NCI-H1105 (cell line): ENCODE results near the gene SAT1.

ENCODE experiments used
- DNase-seq: peaks from one replicate; lab custom pipeline; 2025; lab: John Stamatoyannopoulos, UW

The SAT1 gene

GRCh38 chrX:23776363-23776762, 6.6 kb upstream of the SAT1 start:
- no peak for DNase-seq

DNA sequence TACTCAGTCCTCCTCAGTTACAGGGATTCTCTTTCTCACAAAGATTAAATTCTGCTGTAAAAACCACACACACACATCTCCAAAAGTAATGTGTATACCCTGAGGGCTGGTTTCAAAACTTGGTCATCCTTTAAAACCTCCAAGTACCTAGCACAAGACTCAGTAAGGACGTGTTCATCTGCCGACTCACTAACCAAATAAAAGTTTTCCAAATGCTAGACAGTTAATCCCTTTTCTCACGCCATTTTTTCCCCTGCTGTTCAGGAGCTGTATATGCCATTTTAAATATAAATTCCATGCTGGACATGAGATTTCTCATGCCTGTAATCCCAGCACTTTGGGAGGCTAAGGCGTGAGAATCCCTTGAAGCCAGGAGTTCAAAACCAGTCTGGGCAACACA, 3.9 kb upstream of the SAT1 start:
- no peak for DNase-seq

- no peak for DNase-seq
Observed at GRCh38 chrX:23782455-23782854, 518 bp upstream of the SAT1 start.

GRCh38 chrX:23783589-23784469, 856 bp downstream of the SAT1 start:
- DNase-seq, result no peak

GRCh38 chrX:23784470-23785331, 1.7 kb downstream of the SAT1 start:
- no peak for DNase-seq

DNA sequence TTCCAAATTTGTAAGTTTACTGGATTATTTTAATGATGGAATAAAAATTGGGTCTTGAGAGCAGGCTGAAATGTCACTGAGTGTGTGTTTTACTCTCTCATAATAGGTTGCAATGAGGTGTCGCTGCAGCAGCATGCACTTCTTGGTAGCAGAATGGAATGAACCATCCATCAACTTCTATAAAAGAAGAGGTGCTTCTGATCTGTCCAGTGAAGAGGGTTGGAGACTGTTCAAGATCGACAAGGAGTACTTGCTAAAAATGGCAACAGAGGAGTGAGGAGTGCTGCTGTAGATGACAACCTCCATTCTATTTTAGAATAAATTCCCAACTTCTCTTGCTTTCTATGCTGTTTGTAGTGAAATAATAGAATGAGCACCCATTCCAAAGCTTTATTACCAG, 2.6 kb downstream of the SAT1 start:
- DNase-seq, result no peak

DNA sequence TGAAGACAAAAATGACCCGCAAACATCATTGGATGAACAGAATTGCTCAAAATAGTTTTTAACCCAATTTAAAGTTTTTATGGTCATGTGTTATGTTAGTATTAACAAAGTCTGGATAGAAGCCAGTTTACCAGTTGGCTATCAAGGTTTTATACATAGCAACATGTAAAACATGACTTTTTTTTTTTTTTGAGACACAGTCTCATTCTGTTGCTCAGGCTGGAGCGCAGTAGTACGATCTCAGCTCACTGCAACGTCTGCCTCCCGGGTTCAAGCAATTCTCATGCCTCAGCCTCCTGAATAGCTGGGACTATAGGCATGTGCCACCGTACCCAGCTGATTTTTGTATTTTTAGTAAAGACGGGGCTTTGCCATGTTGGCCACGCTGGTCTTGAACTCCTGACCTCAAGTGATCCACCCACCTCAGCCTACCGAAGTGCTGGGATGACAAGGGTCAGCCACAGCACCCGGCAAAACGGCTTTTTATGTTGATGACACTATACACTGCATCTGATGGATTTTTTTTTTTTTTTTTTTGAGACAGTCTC, 3.4 kb downstream of the SAT1 start:
- no peak for DNase-seq

DNA sequence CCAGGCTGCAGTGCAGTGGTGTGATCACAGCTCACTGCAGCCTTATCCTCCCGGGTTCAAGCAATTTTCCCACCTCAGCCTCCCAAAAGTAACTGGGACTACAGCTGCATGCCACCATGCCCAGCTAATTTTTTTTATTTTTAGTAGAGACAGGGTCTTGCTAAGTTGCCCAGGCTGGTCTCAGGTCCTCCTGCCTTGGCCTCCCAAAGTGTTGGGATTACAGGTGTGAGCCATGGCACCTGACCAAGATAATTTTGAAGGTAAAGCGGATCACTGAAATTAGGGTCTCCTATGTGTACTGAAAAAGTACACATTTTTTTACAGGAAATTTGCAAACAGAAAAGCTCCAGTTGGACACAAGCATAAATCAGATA, 4.8 kb downstream of the SAT1 start:
- DNase-seq, result no peak

DNA sequence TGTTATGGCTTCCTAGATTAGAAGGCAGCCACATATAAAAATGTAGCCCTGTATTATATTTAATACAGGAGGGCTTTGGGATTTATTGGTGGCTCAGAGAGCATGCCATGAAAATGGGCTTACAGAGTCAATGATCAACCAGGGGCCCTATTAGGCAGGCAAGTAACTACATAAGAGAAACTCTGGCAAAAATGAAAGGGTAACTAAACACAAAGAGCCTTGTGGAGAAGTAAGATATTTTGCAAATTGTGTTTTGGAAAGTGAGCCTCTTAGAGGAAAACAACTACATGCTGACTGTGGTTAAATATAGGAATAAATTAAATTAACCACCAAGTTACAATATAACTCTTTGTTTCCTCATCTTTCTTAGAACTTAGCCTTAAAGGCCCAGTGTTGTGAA, 5.5 kb downstream of the SAT1 start:
- no peak for DNase-seq

DNA sequence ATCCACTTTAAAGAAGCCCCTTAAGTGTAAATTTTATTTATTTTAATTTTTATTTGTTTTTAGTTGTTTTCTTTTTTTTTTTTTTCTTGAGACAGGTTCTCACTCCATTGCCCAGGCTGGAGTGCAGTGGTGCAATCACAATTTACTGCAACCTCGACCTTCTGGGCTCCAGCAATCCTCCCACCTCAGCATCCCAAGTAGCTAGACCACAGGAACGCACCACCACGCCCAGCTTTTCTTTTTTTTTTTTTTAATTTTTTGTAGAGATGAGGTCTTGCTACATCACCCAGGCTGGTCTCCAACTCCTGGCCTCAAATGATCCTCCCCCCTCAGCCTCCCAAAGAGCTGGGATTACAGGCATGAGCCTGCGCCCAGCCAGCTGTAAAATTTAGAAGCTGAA, 6.0 kb downstream of the SAT1 start:
- no peak for DNase-seq

GRCh38 chrX:23789386-23790154, 6.6 kb downstream of the SAT1 start:
- DNase-seq, result no peak

GRCh38 chrX:23790155-23790497, 7.2 kb downstream of the SAT1 start:
- DNase-seq, result no peak

GRCh38 chrX:23792861-23793553, 10.0 kb downstream of the SAT1 start:
- peak; percentile 61 for DNase-seq

DNA sequence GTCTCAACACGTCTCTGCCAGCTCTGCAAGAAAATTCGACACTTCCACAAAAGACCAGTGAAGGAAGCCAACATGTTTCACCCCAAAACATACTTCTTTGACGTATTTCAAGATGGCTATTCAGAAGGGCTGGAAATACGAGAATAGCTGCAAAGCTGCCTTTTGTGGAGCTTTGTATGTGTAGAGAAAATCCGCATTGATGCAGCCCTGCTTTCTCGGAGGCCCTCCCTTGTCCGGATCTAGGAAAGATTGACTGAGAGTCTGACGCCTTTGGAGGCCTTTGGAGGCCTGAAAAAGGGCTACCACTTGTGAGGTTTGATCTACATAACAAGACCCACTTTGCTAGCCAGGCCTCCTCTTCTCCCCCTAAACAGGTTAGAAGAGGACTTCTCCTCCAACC, 12.2 kb downstream of the SAT1 start:
- DNase-seq, result no peak

GRCh38 chrX:23797371-23798128, 14.6 kb downstream of the SAT1 start:
- no peak for DNase-seq

DNA sequence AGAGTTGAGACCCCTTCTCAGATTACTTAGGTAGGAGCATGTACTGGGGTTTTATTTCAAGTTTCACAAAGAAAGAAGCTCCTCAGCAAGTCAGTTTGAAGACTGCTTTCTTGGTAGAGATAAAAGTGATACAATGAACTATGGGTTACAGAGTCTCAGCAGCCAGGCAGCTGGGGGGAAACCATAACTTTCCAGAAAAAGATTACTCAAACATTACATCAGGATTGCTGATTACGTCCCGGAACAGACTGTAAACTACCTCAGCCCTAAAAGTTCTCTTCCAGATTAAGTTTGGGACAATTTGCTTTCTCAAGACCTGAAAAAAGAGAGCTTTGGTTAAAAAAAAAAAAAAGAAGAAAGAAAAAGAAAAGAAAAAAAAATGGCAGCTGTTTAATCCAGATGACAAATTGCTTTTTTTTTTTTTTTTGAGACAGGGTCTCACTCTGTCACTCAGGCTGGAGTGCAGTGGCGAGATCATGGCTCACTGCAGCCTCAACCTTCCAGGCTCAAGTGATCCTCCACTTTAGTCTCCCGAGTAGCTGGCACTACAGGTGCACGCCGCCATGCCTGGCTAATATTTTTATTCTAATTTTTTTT, 16.6 kb downstream of the SAT1 start:
- no peak for DNase-seq

DNA sequence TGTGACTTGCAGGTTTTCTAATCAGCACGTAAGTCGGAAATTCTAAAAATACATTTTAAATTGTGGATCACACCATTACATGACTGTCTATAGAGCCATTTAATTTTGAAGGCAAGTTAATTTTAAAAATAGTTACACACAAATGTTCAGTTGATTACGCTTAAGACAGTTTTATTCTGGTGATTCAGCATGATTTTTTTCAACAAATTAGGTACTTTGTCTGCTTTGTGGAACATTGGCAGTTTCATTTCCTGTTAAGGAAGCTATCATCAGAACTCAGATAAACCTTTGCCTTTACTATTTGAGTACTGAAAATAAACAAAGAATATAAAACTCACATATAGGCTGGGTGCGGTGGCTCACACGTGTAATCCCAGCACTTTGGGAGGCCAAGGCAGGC, 19.5 kb downstream of the SAT1 start:
- DNase-seq, result no peak

GRCh38 chrX:23803931-23804381, 21.0 kb downstream of the SAT1 start:
- DNase-seq, result no peak

DNA sequence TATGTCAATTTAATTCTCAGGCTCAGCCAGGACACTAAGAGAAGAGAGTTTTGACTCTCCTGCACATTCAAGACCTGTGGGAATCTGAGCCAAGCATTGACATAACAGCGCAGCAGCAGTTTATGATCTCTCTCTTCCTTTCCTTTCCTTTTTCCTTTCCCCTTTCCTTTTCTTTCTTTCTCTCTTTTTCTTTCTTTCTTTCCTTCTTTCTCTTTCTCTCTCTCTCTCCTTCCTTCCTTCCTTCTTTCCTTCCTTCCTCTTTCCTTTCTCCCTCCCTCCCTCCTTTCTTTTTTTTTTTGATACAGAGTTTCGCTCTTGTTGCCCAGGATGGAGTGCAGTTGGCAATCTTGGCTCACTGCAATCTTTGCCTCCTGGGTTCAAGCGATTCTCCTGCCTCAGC, 21.6 kb downstream of the SAT1 start:
- DNase-seq, result no peak

- no peak for DNase-seq
Observed at GRCh38 chrX:23805389-23805788, 22.4 kb downstream of the SAT1 start.
